Limb (tissue), 2 donors: ENCODE data around the gene HEXD.
A peak's percentile ranks its signal among the peaks of the same experiment; 100 is the strongest.
"Not testable (repeated sequence)": the region's sequence is repeated elsewhere in the genome, so short reads cannot be mapped to it uniquely, and the experiment has no call there.

ENCODE experiments used
- DNase-seq, 2 donors: peaks; one replicate each; pipeline ENCODE4 v3.0.0-alpha.2; 2016; ENCODE audit errors: extremely low spot score in 2 of 2

Gene HEXD

DNA sequence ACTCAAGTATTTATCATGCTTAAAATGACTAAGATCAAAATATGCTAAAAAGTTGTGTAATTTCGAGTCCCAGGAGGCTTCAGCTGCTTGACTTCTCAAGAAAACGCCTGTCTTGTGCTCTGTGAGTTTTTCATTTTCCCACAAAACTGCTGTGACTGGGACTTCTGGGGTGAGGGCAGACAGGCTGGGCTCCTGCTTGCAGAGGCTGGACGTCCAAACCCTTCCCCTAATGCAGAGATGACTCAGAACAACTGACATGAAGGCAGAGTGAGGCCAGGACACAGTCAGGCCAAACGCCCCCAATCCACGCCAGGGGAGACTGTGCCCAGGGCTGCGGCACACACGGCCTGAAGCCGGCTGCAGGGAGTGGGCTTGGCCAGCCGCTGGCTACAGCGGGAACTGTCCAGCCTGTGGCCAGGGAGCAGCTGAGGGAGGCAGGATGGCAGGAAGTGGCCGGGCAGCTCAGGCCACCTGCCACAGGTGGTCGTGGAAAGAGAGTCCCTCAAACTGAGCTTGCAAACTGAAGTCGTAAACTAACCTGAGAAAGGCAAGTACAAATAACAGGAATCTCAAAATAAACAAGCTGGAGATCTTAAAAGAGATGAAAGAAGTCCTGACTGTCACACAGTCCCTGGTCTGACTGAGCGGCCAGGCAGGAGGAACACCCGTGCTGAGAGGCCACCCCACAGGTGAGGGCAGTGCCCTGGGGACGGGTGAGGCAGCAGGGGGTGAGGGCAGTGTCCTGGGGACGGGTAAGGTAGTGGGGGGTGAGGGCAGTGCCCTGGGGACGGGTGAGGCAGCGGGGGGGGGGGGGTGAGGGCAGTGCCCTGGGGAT, 21.3 kb upstream of the HEXD start:
- no peak for DNase-seq

DNA sequence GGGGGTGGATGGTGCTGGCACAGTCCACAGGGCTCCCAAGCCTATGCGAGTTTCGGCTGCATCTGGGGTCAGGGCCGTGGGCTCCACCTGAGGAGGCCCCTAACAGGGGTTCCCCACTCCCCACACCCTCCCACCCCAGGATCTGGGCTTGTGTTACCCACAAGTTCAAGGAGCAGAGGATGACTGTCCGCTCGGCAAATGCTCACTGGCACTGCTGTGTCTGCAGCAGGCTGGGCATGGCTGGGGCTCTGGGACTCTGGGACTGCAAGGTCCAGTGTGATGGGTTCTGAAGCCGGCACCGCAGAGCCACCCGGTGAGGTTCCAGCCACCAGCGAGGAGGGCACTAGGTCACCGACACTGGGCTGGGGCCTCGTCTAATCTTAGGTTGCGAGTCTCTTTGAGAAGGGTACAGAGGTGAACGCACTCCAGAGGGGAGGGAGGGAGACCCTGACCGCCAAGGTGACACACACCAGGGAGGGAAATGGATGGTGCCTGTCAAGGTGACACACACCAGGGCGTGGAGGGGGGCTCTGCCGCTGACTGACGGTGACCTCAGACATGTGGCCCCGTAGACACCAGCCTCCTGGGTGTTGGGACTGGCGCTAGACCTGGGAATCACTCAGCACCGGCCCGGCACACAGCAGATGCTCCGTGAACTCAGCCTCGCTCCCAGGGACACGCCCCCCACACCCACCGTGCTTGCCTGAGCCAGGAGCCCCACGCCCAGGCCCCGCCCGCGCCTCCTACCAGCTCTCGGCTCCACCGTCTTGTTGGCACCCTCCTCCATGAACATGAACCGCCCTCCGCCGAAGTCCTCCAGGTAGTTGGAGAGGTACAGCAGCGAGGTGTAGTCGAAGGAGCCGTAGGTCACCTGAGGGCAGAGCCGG, 20.5 kb upstream of the HEXD start:
- no peak for DNase-seq

DNA sequence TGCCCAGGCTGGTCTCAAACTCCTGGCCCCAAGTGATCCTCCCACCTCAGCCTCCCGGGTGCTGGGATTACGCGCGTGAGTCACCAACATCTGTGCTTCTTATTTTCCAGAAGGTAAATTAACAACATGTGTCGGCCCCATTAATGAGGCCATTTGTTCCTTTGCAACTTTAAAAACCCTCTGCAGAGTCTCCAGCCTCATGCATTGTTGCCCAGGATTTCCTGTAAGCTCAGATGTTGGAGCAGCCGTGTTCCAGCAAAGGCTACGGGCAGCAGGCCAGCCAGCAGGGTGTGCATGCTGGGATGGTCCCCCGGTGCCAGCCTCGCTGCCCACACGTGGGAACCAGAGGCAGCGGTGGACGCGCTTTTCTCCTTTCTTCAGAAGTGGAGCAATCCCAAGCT, 19.1 kb upstream of the HEXD start:
- DNase-seq: peak; percentile 79

DNA sequence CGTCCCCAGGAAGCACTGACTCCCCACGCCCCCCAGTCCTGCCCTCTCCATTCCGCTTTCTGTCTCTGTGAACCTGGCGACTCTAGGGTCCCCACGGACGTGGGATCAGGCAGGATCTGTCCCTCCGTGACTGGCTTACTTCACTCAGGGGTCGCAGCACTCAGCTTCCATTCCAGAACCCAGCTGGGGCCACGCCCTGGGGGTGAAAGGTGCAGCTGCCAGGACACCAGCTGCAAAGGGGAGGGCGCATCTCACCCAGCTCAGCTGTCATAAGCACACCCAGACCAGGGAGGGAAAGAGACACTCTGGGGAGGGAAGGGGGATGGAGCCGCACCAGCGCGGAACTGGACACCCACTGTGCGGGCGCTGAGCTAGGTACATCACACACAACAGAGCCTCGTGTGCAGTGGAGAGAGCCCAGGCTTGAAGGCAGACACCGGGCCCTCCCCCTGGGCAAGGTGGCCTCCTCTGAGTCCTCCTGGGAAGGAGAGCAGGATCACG, 18.5 kb upstream of the HEXD start:
- DNase-seq: peak in 1 of 2 donors; percentile 72

- no peak for DNase-seq
These were observed 17.9 kb upstream of the HEXD start for GRCh38 chr17:82400206-82400605.

- DNase-seq: no peak
These were observed 17.3 kb upstream of the HEXD start for GRCh38 chr17:82400830-82401229.

DNA sequence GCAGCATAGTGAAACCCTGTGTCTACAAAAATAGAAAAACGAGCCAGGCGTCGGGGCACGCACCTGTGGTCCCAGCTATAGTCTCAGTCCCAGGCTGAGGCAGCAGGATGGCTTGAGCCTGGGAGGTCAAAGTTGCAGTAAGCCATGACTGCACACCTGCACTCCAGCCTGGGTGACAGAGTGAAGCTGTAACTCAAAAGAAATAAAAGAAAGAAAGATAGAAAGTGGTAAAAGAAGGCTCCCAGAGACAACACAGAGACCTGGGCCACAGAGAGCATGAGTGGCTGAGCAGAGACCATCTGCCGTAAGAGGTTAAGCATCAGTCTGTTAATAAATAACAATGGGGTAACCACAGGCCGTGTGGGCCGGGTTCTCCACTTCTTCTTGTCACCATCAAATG, 15.3 kb upstream of the HEXD start:
- no peak for DNase-seq

DNA sequence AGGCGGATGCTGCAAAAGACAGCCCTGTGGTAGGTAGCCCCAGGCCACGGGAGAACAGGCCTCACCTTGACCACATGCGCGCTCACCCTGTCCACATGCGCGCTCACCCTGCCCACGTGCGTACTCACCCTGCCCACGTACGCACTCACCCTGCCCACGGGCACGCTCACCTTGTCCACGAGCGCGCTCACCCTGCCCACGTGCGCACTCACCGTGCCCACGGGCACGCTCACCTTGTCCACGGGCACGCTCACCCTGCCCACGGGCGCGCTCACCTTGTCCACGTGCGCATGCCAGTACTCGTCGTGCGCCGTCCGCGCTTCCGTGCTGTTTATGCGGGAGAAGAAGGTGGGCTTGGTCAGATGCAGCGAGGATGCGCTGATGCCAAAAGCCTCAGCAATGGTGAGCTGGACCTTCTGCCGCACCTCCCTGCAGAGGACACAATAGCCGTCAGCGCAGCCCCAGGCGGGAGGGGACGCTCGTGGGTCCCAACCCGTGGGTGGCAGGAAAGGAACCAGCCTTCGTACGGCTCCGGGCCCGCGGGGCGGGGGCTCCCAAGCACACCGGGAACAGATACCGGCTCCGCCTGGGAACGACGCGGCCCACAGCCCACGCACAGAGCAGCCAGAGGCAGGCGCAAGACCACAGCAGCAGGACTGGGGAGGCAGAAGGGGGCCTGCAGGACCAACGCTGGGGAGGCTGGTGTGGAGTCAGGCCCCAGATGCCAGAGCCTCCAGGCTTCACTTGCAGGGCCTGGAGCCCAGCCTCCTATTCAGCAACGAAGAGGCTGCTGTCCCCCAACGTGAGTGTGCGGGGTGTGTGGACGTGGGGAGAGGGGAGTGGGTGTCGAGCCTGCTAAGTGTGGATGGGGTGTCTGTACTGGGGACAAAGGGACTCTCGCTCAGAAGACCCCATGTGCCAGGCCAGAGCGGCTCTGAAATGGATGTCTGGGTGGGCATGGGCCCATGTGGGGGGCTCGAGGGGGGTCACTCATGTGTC, 14.2 kb upstream of the HEXD start:
- no peak for DNase-seq

DNA sequence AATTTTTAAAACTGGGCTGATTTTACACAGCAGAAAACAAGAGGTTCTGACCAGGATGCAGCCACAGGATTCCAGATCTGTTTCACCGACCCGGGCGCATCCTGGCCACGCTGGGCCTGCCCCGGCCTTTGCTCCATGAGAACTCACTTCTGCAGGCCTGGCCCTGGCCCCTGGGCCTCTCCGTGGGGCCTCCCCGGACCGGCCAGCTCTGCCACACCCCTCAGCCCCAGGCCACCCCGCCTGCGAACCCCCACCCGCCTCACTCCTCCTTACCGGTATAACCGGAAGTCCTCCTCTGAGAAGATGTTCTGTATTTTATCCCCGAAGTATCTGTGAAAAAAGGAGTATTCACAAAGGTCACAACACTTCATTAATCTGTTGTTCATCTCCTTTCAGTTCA, 13.1 kb upstream of the HEXD start:
- no peak for DNase-seq

DNA sequence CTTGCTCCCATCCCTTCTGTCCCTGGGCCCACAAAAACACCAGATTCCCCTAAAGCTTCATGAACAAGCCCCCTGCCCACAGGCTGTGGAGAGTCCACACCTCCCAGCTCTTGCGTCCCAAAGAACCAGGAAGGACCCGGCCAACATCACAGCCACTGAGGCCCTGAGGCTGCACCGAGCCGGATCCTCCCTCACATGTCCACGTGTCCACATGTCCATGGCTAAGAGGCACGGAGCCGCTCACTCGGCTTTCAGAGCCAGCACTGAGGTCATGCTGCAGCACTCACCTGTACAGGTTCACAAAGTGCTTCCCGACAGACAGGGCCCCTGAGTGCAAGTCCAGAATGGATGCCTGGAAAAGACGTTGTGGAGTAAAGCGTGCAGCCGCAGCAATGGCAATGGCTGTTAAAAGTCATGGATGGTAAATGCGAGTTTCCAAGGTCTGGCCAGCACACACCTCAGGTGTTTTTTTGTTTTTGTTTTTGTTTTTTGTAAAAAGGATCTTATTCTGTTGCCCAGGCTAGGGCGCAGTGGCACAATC, 11.9 kb upstream of the HEXD start:
- no peak for DNase-seq

GRCh38 chr17:82407255-82407654, 10.9 kb upstream of the HEXD start:
- no peak for DNase-seq

GRCh38 chr17:82408288-82408937, 9.7 kb upstream of the HEXD start:
- DNase-seq: no peak

DNA sequence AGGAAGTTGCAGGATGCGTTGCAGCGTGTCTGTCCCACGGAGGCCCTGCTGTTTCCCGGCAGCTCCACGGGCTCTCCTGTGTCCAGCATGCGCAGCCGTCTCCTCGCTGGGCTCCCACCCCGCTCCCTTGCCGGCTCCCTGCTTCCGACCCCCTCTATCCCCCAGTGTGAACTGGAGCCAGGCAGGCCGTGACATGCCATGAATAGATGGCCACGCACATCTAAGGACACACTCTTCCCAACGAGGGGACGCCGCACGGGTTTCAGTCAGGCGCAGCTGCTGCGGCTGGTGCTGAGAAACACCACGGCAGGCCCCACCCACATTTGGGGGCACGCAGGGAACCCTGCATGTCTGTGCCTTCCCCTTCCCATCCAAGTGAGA, 9.2 kb upstream of the HEXD start:
- no peak for DNase-seq

- no peak for DNase-seq
These were observed 8.0 kb upstream of the HEXD start for GRCh38 chr17:82410014-82410716.

GRCh38 chr17:82411396-82412053, 6.6 kb upstream of the HEXD start:
- no peak for DNase-seq

DNA sequence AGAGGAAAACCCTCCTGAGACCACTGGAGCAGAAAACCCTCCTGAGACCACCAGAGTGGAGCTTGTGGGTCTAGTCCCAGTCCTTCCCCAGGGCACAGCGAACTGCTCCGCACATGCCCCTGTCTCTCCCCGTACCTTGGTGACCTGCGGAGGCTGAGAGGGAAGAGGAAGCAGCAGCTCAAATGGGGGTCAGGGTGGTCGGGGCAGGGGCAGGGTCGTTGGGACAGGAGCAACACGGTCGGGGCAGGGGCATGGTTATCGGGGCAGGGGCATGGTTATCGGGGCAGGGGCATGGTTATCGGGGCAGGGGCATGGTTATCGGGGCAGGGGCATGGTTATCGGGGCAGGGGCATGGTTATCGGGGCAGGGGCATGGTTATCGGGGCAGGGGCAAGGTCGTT, 6.1 kb upstream of the HEXD start:
- not testable (repeated sequence) for DNase-seq

GRCh38 chr17:82412535-82413520, 5.3 kb upstream of the HEXD start:
- no peak for DNase-seq
